ENCODE measurements around the gene INTS6. TPM values are rescaled to one million over a fixed set of nuclear protein-coding genes. Genes with fewer than 3 reads are reported as not detected.
A peak's percentile ranks its signal among the peaks of the same experiment; 100 is the strongest.

Gene INTS6
- total RNA-seq, 4 donors from 2014 or later: 42.1 to 53.7 (median 45.4) TPM

DNA sequence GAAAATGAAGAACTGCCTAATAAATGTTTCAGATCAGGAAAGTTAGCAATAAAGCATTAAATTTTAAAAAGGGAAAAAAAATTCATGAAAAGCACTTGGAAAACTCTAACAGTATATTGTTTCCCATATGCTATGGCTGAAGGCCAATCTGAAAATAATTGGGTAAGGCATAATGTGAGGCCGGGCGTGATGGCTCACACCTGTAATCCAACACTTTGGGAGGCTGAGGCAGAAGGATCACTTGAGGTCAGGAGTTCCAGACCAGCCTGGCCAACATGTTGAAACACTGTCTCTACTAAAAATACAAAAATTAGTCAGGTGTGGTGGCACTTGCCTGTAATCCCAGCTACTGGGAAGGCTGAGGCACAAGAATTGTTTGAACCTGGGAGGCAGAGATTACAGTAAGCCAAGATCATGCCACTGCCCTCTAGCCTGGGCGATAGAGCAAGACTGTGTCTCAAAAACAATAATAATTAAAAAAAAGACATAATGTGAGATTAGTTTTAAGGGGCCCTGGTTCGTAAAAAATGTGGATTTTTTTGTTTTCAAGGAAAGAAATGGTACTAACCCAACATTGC lies 15.2 kb downstream of the INTS6 start:
- no peak overlapping the region for H3K27ac ChIP-seq
- no peak for TF ChIP-seq CTCF (IDR thresholded peaks at IDR 0.05)
- no peak for TF ChIP-seq POLR2A (IDR thresholded peaks at IDR 0.05)
- no peaks in the 10 kb centered on the region for H3K27me3 ChIP-seq
- no peaks in the 10 kb centered on the region for H3K36me3 ChIP-seq
- 87 to 89% methylated on average over 4 of the region's 4 CpGs for WGBS, 2 donors
- H3K4me1 ChIP-seq: no peaks in the 10 kb centered on the region
- DNase-seq: no peak
- H3K4me3 ChIP-seq (replicated peaks in 1 of 3): no peak overlapping the region
- intact Hi-C loops (cut with DNase I): no loop called here
- H3K9me3 ChIP-seq: no peaks in the 10 kb centered on the region

- Histone ChIP-seq H3K9me3 (no peaks in the 10 kb centered on the region), H3K4me3 (replicated peaks in 1 of 3) (no peak overlapping the region), H3K27ac (no peak overlapping the region), H3K4me1 (no peaks in the 10 kb centered on the region), H3K27me3 (no peaks in the 10 kb centered on the region), H3K36me3 (no peaks in the 10 kb centered on the region)
- intact Hi-C loops (cut with DNase I): no loop called here
- 4 to 5% methylated on average over 1 of the region's 1 CpG for WGBS, 2 donors
- TF ChIP-seq CTCF (IDR thresholded peaks at IDR 0.05): peak in 4 of 6 experiments; percentile 23 to 65 (median 52)
- TF ChIP-seq POLR2A (IDR thresholded peaks at IDR 0.05): no peak
- no peak for DNase-seq
Measured at GRCh38 chr13:51435002-51435578, 17.7 kb downstream of the INTS6 start.

GRCh38 chr13:51432576-51432975 lies 20.3 kb downstream of the INTS6 start:
- Histone ChIP-seq H3K36me3 (peaks cover 0 to 5% of the 10 kb centered on the region in 2 donors), H3K27ac (no peak overlapping the region), H3K4me1 (no peaks in the 10 kb centered on the region), H3K9me3 (no peaks in the 10 kb centered on the region), H3K4me3 (replicated peaks in 1 of 3) (no peak overlapping the region), H3K27me3 (no peaks in the 10 kb centered on the region)
- DNase-seq: no peak
- WGBS, 2 donors: 82 to 85% methylated on average over 2 of the region's 2 CpGs
- intact Hi-C loops (cut with DNase I): no loop called here
- TF ChIP-seq CTCF (IDR thresholded peaks at IDR 0.05) (no peak), POLR2A (IDR thresholded peaks at IDR 0.05) (no peak)

GRCh38 chr13:51426982-51427381 lies 25.9 kb downstream of the INTS6 start:
- H3K4me1 ChIP-seq: peaks cover 13 to 26% of the 10 kb centered on the region in 2 donors
- no peak overlapping the region for H3K27ac ChIP-seq
- DNase-seq: no peak
- no peak overlapping the region for H3K4me3 ChIP-seq (replicated peaks in 1 of 3)
- TF ChIP-seq POLR2A (IDR thresholded peaks at IDR 0.05) (no peak), CTCF (IDR thresholded peaks at IDR 0.05) (no peak)
- no peaks in the 10 kb centered on the region for H3K9me3 ChIP-seq
- peaks cover 0 to 5% of the 10 kb centered on the region in 2 donors for H3K36me3 ChIP-seq
- H3K27me3 ChIP-seq: no peaks in the 10 kb centered on the region
- intact Hi-C loops (cut with DNase I): no loop called here

DNA sequence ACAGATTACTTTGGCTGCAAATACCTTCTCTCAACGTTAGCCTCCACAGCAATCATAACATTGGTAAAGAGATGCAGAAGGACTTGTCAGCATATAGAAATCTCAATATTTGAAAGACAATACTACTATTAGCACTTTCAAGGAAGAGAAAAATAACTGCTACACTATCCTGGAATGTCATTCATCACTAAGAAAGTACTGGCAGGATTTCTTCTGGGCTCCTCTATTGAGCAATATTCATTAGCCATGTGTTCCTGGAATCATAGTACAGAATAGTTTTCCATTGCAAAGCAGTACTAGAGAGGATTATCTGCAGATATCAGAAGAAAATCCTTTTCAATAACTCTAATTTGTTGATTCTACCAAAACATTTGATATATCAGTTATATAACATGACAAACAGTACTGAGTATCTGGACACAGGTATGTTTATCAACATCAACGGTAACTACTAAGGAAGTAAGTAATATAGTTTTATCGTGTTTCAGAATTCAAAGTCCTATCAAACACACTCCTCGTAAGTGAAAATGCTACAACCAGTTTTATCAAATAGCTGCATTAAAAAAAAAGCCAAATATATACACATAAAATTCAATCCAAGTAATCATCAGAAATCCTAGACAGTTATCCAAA lies 27.3 kb downstream of the INTS6 start:
- no peak for DNase-seq
- TF ChIP-seq POLR2A (IDR thresholded peaks at IDR 0.05): no peak
- TF ChIP-seq CTCF (IDR thresholded peaks at IDR 0.05): no peak
- Histone ChIP-seq H3K4me1 (peaks cover 24 to 32% of the 10 kb centered on the region in 2 donors), H3K27ac (no peak overlapping the region), H3K4me3 (replicated peaks in 1 of 3) (no peak overlapping the region), H3K9me3 (no peaks in the 10 kb centered on the region), H3K27me3 (no peaks in the 10 kb centered on the region), H3K36me3 (peaks cover 0 to 5% of the 10 kb centered on the region in 2 donors)
- intact Hi-C loops (cut with DNase I): no loop called here
- 72 to 79% methylated on average over 4 of the region's 4 CpGs for WGBS, 2 donors
